ENCODE data around the gene PLEKHG4B.
"Not testable (repeated sequence)": the region's sequence is repeated elsewhere in the genome, so short reads cannot be mapped to it uniquely, and the experiment has no call there.

The PLEKHG4B gene

GRCh38 chr5:189976-190365, 98.0 kb downstream of the PLEKHG4B start:
- DNase-seq = no peak

- no peak for DNase-seq
These were observed 98.5 kb downstream of the PLEKHG4B start for GRCh38 chr5:190366-191035.

- DNase-seq = no peak
These were observed 99.3 kb downstream of the PLEKHG4B start, which contains the start of gene LRRC14B for GRCh38 chr5:191036-191948. LRRC14B (plus strand) TSS chr5:191495; CDS start chr5:191539, 44 bp downstream.

- no peak for DNase-seq
These were observed 100.2 kb downstream of the PLEKHG4B start for GRCh38 chr5:191949-192690.

GRCh38 chr5:192691-192969, 100.7 kb downstream of the PLEKHG4B start:
- DNase-seq = no peak

- DNase-seq = no peak
These were observed 101.2 kb downstream of the PLEKHG4B start for GRCh38 chr5:192970-193831.

- DNase-seq = no peak
These were observed 102.1 kb downstream of the PLEKHG4B start for GRCh38 chr5:194102-194501.

GRCh38 chr5:194603-195209, 102.7 kb downstream of the PLEKHG4B start:
- no peak for DNase-seq

- no peak for DNase-seq
These were observed 103.6 kb downstream of the PLEKHG4B start for GRCh38 chr5:195401-196160.

GRCh38 chr5:196350-196749, 104.4 kb downstream of the PLEKHG4B start:
- DNase-seq = no peak

GRCh38 chr5:197031-197430, 105.1 kb downstream of the PLEKHG4B start:
- DNase-seq = not testable (repeated sequence)

GRCh38 chr5:197892-198489, 106.0 kb downstream of the PLEKHG4B start:
- DNase-seq = no peak

GRCh38 chr5:198516-199196, 106.7 kb downstream of the PLEKHG4B start:
- no peak for DNase-seq

GRCh38 chr5:199197-199949, 107.4 kb downstream of the PLEKHG4B start:
- DNase-seq = no peak

- DNase-seq = no peak
These were observed 108.1 kb downstream of the PLEKHG4B start for GRCh38 chr5:199950-200645.

GRCh38 chr5:200985-201384, 109.0 kb downstream of the PLEKHG4B start:
- DNase-seq = no peak

- no peak for DNase-seq
These were observed 109.7 kb downstream of the PLEKHG4B start for GRCh38 chr5:201672-202071.

GRCh38 chr5:203246-203930, 111.4 kb downstream of the PLEKHG4B start:
- no peak for DNase-seq

All from islet precursor cell (in vitro differentiated cells).